GM21390 (cell line): Measurements from ENCODE around the gene INHBC.

Source experiments
- ATAC-seq: cut with Tn5 transposase; IDR thresholded peaks from one replicate; pipeline ENCODE4 v1.9.1; 2021; ENCODE audit not compliant: unreplicated experiment

The INHBC gene

GRCh38 chr12:57452937-57453509 lies 18.4 kb downstream of the INHBC start:
- peak; percentile 51 for ATAC-seq

- ATAC-seq, result no peak
These were observed 19.6 kb downstream of the INHBC start for GRCh38 chr12:57454213-57454565.

GRCh38 chr12:57454566-57455373 lies 20.2 kb downstream of the INHBC start, which contains the start of gene INHBE:
Gene INHBE, plus strand, starts transcription at chr12:57455307. Its CDS starts 230 bp downstream, at chr12:57455537.
- ATAC-seq, result no peak

GRCh38 chr12:57455374-57456144 lies 21.0 kb downstream of the INHBC start:
- ATAC-seq, result no peak

GRCh38 chr12:57456145-57456700 lies 21.6 kb downstream of the INHBC start:
- peak; percentile 32 for ATAC-seq

GRCh38 chr12:57456737-57457490 lies 22.3 kb downstream of the INHBC start:
- ATAC-seq, result no peak

- no peak for ATAC-seq
These were observed 24.1 kb downstream of the INHBC start for GRCh38 chr12:57458665-57459054.

GRCh38 chr12:57459055-57459749 lies 24.6 kb downstream of the INHBC start:
- peak; percentile 51 for ATAC-seq

GRCh38 chr12:57459750-57460467 lies 25.3 kb downstream of the INHBC start, which contains the start of gene GLI1:
Gene GLI1, plus strand, starts transcription at chr12:57459785. Its CDS starts 3,907 bp downstream, at chr12:57463692.
- no peak for ATAC-seq

GRCh38 chr12:57460468-57460784 lies 25.8 kb downstream of the INHBC start:
- ATAC-seq, result no peak

- ATAC-seq, result no peak
These were observed 26.3 kb downstream of the INHBC start for GRCh38 chr12:57460841-57461275.

GRCh38 chr12:57461276-57461916 lies 26.8 kb downstream of the INHBC start:
- ATAC-seq, result no peak

GRCh38 chr12:57461917-57462250 lies 27.3 kb downstream of the INHBC start:
- no peak for ATAC-seq

GRCh38 chr12:57462251-57462911 lies 27.8 kb downstream of the INHBC start:
- peak; percentile 67 for ATAC-seq

- no peak for ATAC-seq
These were observed 28.3 kb downstream of the INHBC start for GRCh38 chr12:57462912-57463253.

- no peak for ATAC-seq
These were observed 30.0 kb downstream of the INHBC start for GRCh38 chr12:57464569-57464968.

- ATAC-seq, result no peak
These were observed 30.6 kb downstream of the INHBC start for GRCh38 chr12:57465030-57465746.
